Heart left ventricle (tissue), 13 donors: ENCODE measurements around the gene PPP1R7.

Source experiments
- POLR2A ChIP-seq, 2 donors: fragments of 450-650 bp; IDR thresholded peaks; one replicate each; pipeline ENCODE4 v1.6.1; 2017; ENCODE audit warnings: antibody characterized with exemption in 2 of 2, mild to moderate bottlenecking in 2 of 2, moderate library complexity in 2 of 2
- TF ChIP-seq, protein P1 (sequence below), 12 donors: fragments of 200-600 bp; sonication (generic) in 4 of 12; IDR thresholded peaks; one replicate each; pipeline versions ENCODE4 v1.5.0 to v1.8.0; 2018 to 2022; ENCODE audit warnings: antibody characterized with exemption in 12 of 12, mild to moderate bottlenecking in 5 of 12
- donor health status: ischemic (EF 13 %, LVEDD 7.1; RV severe dilation, severe dysfunction).
- donor health status: DM: no; HTN: yes; CAD: no.
- donor health status: DM: no; HTN: no; CAD: no.
- donor health status: ischemic (EF 25% LVEDD 6.9; RV normal size, moderate dysfunction).
- donor health status: ischemic (EF 25% LVEDD 5.7; RV mildly dilated, moderate dysfunction).
- donor health status: ischemic (EF 35%, LVEDD 5.7; RV mildly dilated, moderate dysfunction).
- donor health status: nonischemic (EF 11% LVEDD 7.7; RV severe dilation, severe dysfunction).
- donor health status: DM: yes; HTN: yes; CAD: no.
- donor health status: PGD.
- donor health status: ischemic (EF 29% LVEDD 5.4; RV normal size, mild dysfunction).
- donor health status: nonischemic (EF 23%, LVEDD 6.1; RV moderate dilation, normal function).

- TF ChIP-seq, protein P1, sequence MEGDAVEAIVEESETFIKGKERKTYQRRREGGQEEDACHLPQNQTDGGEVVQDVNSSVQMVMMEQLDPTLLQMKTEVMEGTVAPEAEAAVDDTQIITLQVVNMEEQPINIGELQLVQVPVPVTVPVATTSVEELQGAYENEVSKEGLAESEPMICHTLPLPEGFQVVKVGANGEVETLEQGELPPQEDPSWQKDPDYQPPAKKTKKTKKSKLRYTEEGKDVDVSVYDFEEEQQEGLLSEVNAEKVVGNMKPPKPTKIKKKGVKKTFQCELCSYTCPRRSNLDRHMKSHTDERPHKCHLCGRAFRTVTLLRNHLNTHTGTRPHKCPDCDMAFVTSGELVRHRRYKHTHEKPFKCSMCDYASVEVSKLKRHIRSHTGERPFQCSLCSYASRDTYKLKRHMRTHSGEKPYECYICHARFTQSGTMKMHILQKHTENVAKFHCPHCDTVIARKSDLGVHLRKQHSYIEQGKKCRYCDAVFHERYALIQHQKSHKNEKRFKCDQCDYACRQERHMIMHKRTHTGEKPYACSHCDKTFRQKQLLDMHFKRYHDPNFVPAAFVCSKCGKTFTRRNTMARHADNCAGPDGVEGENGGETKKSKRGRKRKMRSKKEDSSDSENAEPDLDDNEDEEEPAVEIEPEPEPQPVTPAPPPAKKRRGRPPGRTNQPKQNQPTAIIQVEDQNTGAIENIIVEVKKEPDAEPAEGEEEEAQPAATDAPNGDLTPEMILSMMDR (IDR thresholded peaks at IDR 0.05): no peak
- TF ChIP-seq POLR2A (IDR thresholded peaks at IDR 0.05): no peak
Measured at GRCh38 chr2:241173557-241173956, 23.3 kb downstream of the PPP1R7 start.
